OCI-LY3 (cell line): ENCODE data around the gene ATP5F1B.

Experiments used
- H2AFZ ChIP-seq: fragments of 200-600, 300-600 bp; shearing (Covaris generic); 2 replicates; pipeline ENCODE4 v1.6.0; 2014; ENCODE audit warnings: antibody characterized with exemption, low read depth, low read length
- H3K27ac ChIP-seq: fragments of 200-600, 300-600 bp; sonication (generic); 2 replicates; pipeline ENCODE4 v1.5.1; 2014; ENCODE audit warnings: mild to moderate bottlenecking, low read length, moderate library complexity, mixed read lengths
- H3K27me3 ChIP-seq: fragments of 200-600, 300-600 bp; sonication (generic); 2 replicates; pipeline ENCODE4 v1.6.1; 2014; ENCODE audit warnings: low read depth, low read length, mixed read lengths
- H3K36me3 ChIP-seq: fragments of 200-600, 300-600 bp; sonication (generic); replicated peaks from 2 replicates; pipeline ENCODE3; 2014; ENCODE audit warnings: low read depth, low read length, mixed read lengths
- H3K4me1 ChIP-seq: fragments of 300-600, 200-600 bp; sonication (generic); 2 replicates; pipeline ENCODE4 v1.6.1; 2014; ENCODE audit warnings: low read length, mixed read lengths
- H3K4me2 ChIP-seq: fragments of 200-600, 300-600 bp; sonication (generic); 2 replicates; pipeline ENCODE4 v1.6.1; 2014; ENCODE audit warnings: low read length, mixed read lengths
- H3K4me3 ChIP-seq: fragments of 300-600, 200-600 bp; sonication (generic); 2 replicates; pipeline ENCODE4 v1.5.1; 2014; ENCODE audit warnings: antibody characterized with exemption, mild to moderate bottlenecking, low read length, moderate library complexity
- H3K79me2 ChIP-seq: fragments of 300-600, 200-600 bp; shearing (Covaris generic); 2 replicates; pipeline ENCODE4 v1.6.1; 2014; ENCODE audit warnings: mild to moderate bottlenecking, low read length, mixed read lengths
- H3K9ac ChIP-seq: fragments of 300-600, 200-600 bp; shearing (Covaris generic); 2 replicates; pipeline ENCODE4 v1.6.0; 2014; ENCODE audit warnings: mild to moderate bottlenecking, low read length, moderate library complexity
- H3K9me3 ChIP-seq: fragments of 200-600, 300-600 bp; shearing (Covaris generic); 2 replicates; pipeline ENCODE4 v1.6.1; 2014; ENCODE audit warnings: low read length, mixed read lengths; ENCODE audit not compliant: insufficient read depth
- H4K20me1 ChIP-seq: fragments of 200-600, 300-600 bp; sonication (generic); 2 replicates; pipeline ENCODE4 v1.6.1; 2016; ENCODE audit warnings: low read length, mixed read lengths; ENCODE audit not compliant: insufficient read depth
- EZH2phosphoT487 ChIP-seq: fragments of 200-600 bp; shearing (Covaris generic); IDR thresholded peaks from 2 replicates; pipeline ENCODE4 v1.6.1; 2018; ENCODE audit warnings: antibody characterized with exemption, mixed run types, low read depth
- TF ChIP-seq, protein P1 (sequence below): fragments of 200-600, 300-600 bp; sonication (generic); IDR thresholded peaks from 2 replicates; pipeline ENCODE4 v1.5.1; 2014; ENCODE audit warnings: antibody characterized with exemption, low read length, low read depth

The ATP5F1B gene

GRCh38 chr12:56645717-56646446, at the start of gene ATP5F1B:
ATP5F1B (minus strand) TSS chr12:56645984; CDS start chr12:56645963, 21 bp downstream.
- Histone ChIP-seq H3K4me2 (peak within 1 kb of the TSS; percentile 99), H3K27ac (peak within 1 kb of the TSS; percentile 71), H3K79me2 (peaks cover 44% of the 10 kb centered on the region), H3K36me3 (peaks cover 30% of the 10 kb centered on the region), H3K9me3 (no peaks in the 10 kb centered on the region), H3K27me3 (no peaks in the 10 kb centered on the region), H2AFZ (peak within 1 kb of the TSS; percentile 68), H3K9ac (peak within 1 kb of the TSS; percentile 98), H3K4me3 (peak within 1 kb of the TSS; percentile 92), H3K4me1 (peaks cover 18% of the 10 kb centered on the region), H4K20me1 (peaks cover 17% of the 10 kb centered on the region)
- no peak for TF ChIP-seq EZH2phosphoT487
- TF ChIP-seq, protein P1, sequence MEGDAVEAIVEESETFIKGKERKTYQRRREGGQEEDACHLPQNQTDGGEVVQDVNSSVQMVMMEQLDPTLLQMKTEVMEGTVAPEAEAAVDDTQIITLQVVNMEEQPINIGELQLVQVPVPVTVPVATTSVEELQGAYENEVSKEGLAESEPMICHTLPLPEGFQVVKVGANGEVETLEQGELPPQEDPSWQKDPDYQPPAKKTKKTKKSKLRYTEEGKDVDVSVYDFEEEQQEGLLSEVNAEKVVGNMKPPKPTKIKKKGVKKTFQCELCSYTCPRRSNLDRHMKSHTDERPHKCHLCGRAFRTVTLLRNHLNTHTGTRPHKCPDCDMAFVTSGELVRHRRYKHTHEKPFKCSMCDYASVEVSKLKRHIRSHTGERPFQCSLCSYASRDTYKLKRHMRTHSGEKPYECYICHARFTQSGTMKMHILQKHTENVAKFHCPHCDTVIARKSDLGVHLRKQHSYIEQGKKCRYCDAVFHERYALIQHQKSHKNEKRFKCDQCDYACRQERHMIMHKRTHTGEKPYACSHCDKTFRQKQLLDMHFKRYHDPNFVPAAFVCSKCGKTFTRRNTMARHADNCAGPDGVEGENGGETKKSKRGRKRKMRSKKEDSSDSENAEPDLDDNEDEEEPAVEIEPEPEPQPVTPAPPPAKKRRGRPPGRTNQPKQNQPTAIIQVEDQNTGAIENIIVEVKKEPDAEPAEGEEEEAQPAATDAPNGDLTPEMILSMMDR: no peak

- no peak overlapping the region for H3K4me3 ChIP-seq
- no peaks in the 10 kb centered on the region for H4K20me1 ChIP-seq
Measured at GRCh38 chr12:56694161-56694560, 48.4 kb upstream of the ATP5F1B start.

GRCh38 chr12:56688846-56689109, 43.0 kb upstream of the ATP5F1B start:
- H3K4me2 ChIP-seq: peak overlapping the region; percentile 76
- peaks cover 52% of the 10 kb centered on the region for H3K79me2 ChIP-seq
- no peaks in the 10 kb centered on the region for H3K27me3 ChIP-seq
- H2AFZ ChIP-seq: peak overlapping the region; percentile 72; the same call in 1 of the 2 replicates
- no peak for TF ChIP-seq EZH2phosphoT487
- TF ChIP-seq, protein P1: no peak
- H3K9me3 ChIP-seq: no peaks in the 10 kb centered on the region
- H4K20me1 ChIP-seq: peaks cover 18% of the 10 kb centered on the region
- peaks cover 18% of the 10 kb centered on the region for H3K36me3 ChIP-seq
- H3K4me1 ChIP-seq: peaks cover 7% of the 10 kb centered on the region; the same call in 1 of the 2 replicates
- H3K27ac ChIP-seq: peak overlapping the region; percentile 98
- peak overlapping the region; percentile 97 for H3K9ac ChIP-seq
- H3K4me3 ChIP-seq: peak overlapping the region; percentile 83

More at GRCh38 chr12:56694161-56694560, 48.4 kb upstream of the ATP5F1B start:
- H3K36me3 ChIP-seq: no peaks in the 10 kb centered on the region
- no peak overlapping the region for H3K9ac ChIP-seq
- H3K4me1 ChIP-seq: 0 out of 2 replicates have a peak, but pooled peaks cover 2% of the 10 kb centered on the region
- H3K9me3 ChIP-seq: no peaks in the 10 kb centered on the region
- peaks cover 4% of the 10 kb centered on the region; the same call in 1 of the 2 replicates for H3K79me2 ChIP-seq
- no peak overlapping the region for H3K27ac ChIP-seq
- no peaks in the 10 kb centered on the region for H3K27me3 ChIP-seq
- no peak overlapping the region for H2AFZ ChIP-seq
- H3K4me2 ChIP-seq: no peak overlapping the region
- TF ChIP-seq, protein P1: no peak
- TF ChIP-seq EZH2phosphoT487: no peak

GRCh38 chr12:56688129-56688845, 42.5 kb upstream of the ATP5F1B start, which contains the start of gene PTGES3:
PTGES3 (minus strand) TSS chr12:56688284; CDS start chr12:56687999, 285 bp downstream.
- Histone ChIP-seq H3K9me3 (no peaks in the 10 kb centered on the region), H3K4me2 (peak within 1 kb of the TSS; percentile 81), H3K27ac (peak within 1 kb of the TSS; percentile 98), H3K79me2 (peaks cover 57% of the 10 kb centered on the region), H2AFZ (peak within 1 kb of the TSS; percentile 72; the same call in 1 of the 2 replicates), H3K36me3 (peaks cover 18% of the 10 kb centered on the region), H4K20me1 (peaks cover 21% of the 10 kb centered on the region), H3K4me3 (peak within 1 kb of the TSS; percentile 93), H3K4me1 (peaks cover 7% of the 10 kb centered on the region), H3K9ac (peak within 1 kb of the TSS; percentile 98), H3K27me3 (no peaks in the 10 kb centered on the region)
- TF ChIP-seq, protein P1: no peak
- TF ChIP-seq EZH2phosphoT487: no peak
